Activated T-helper 17 cell treated with anti-CD3 and anti-CD28 coated beads, Interleukin-2, amount 50 U/mL, for 72 hours (primary cell): ENCODE measurements around the gene ATOH8. TPM values are rescaled to one million over a fixed set of nuclear protein-coding genes. Genes with fewer than 3 reads are reported as not detected.

ENCODE experiments used
- ATAC-seq: fragments of 150-1000 bp; cut with Tn5 transposase; replicated peaks from 2 replicates; pipeline ENCODE4 v1.10.0; 2021; ENCODE audit warnings: mild to moderate bottlenecking, moderate library complexity
- H3K27ac Mint-ChIP-seq: one replicate; pipeline ENCODE4 v1.8.0; 2022; ENCODE audit warnings: mixed read lengths
- H3K27me3 Mint-ChIP-seq: one replicate; pipeline ENCODE4 v1.8.0; 2022; ENCODE audit warnings: mixed read lengths
- H3K36me3 Mint-ChIP-seq: one replicate; pipeline ENCODE4 v1.8.0; 2022; ENCODE audit warnings: low read depth, mild to moderate bottlenecking, mixed read lengths
- H3K4me1 Mint-ChIP-seq: one replicate; pipeline ENCODE4 v1.8.0; 2022; ENCODE audit warnings: mixed read lengths
- H3K4me3 Mint-ChIP-seq: one replicate; pipeline ENCODE4 v1.8.0; 2022; ENCODE audit warnings: mild to moderate bottlenecking, mixed read lengths
- H3K9me3 Mint-ChIP-seq: one replicate; pipeline ENCODE4 v1.8.0; 2022; ENCODE audit warnings: mixed read lengths
- total RNA-seq, 2 donors: library from RNA; stranded (reverse); gene quantifications; one replicate each; pipeline ENCODE4 v1.2.3, GENCODE V29; 2022

Gene ATOH8
- total RNA-seq, 2 donors from 2014 or later: not detected

DNA sequence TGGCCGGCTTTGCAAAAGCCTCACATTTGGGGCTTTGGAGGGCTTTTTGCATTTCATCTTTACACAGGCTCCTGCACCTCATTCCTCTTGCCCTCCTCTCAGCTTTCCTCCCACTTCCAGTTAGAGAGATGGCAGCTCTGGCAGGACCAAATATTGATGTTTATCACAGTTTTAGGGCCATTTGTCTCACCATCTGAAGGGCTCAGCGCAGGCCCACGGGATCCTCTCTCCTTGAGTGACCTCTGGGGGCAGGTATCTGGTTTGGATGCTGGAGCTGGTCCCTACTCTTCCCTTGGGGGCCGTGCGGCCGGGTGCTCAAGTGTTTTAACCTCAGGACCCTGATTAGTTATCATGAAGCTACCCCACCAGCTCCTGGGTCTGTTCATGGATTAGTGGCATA is 19.9 kb downstream of the ATOH8 start:
- Mint-ChIP-seq H3K9me3 (no peaks in the 10 kb centered on the region), H3K27ac (no peak overlapping the region), H3K36me3 (no peaks in the 10 kb centered on the region), H3K4me3 (no peak overlapping the region), H3K27me3 (peaks cover 28% of the 10 kb centered on the region), H3K4me1 (no peaks in the 10 kb centered on the region)
- ATAC-seq: no peak

DNA sequence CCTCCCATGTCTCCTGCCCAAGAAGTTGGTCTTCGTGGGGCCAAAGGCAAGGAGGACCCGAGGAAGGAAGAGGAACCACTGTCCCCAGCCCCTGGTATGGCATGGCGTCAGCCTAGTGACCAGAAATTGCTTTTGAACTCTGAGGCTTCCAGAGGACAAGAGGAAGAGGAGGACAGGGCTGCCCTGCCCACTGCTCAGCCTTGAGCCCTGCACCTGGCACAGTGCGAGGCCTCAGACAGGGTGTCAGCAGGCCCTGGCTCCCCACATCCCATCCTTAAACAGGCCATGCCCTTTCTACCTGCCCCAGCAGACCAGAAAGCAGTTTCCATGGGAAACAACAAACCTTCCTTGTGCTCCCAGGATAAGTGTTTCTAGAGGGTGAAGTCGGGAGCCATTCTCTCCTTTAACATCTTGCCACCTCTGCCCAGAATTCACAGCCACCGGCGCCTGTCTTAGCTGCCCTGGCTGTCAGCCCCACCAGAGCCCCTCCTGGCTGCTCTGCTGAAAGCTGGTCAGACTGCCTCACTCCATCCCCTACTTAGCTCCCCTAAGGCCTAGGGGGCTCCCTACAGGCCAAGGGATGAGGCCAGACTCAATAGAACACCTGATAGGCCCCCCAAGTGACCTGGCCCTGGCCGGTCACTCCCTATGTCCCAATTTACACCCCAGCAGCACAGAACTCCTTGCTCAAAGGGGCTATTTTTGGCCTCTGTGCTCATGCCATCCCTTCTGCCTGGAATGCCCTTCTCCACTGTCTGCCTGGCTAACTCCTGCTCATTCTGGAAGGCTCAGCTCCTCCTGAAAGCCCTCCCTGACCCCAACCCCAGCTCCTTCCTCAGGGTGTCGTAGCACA is 20.6 kb downstream of the ATOH8 start:
- H3K27me3 Mint-ChIP-seq: peaks cover 28% of the 10 kb centered on the region
- no peak overlapping the region for H3K27ac Mint-ChIP-seq
- no peaks in the 10 kb centered on the region for H3K4me1 Mint-ChIP-seq
- ATAC-seq: peak; percentile 11
- H3K36me3 Mint-ChIP-seq: no peaks in the 10 kb centered on the region
- no peaks in the 10 kb centered on the region for H3K9me3 Mint-ChIP-seq
- H3K4me3 Mint-ChIP-seq: no peak overlapping the region

DNA sequence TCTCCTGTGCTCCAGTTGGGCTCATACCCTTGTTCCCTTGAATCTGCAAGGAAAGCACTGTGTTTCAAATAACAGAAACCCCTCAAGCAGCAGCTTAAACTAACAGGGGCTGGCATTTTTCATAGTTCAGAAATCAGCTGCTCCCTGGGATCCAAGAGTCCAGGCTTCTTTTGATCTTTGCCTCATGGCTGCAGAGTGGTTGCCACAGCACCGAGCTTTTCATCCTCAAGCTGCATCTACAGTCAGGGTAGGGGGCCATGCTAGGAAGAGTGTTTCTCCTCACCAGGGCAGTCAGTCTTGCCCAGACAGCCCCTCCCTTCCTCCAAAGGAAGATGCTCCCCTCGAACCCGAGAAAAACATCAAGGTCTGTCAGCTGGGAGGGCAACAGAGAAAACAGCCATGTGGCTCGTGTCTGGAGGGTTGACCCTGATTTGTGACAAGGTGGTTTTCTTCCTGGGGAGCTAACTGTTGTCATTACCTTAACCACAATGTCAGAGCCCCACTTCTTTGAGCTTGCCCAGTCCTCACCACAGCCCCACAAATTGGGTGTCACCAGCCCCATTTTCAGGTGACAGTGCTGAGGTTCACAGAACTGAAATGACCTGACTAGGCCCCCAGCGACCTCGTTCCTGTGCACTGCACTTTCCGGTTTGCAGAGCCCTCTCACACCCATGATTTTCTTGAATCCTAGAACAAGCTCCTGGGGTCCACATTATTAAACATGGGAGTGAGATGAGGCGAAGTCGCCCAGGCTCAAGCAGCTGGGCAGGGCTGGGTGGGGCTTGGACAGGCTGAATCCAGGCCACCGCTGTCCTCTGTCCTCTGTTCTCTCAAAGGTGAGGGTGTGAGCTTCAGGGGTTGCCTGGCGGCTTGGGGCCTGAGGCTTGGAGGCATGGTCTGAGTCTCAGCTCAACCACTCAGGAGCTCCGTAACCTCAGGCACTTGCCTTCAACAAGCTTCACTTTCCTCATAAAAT is 21.9 kb downstream of the ATOH8 start:
- no peaks in the 10 kb centered on the region for H3K36me3 Mint-ChIP-seq
- no peaks in the 10 kb centered on the region for H3K9me3 Mint-ChIP-seq
- H3K27ac Mint-ChIP-seq: no peak overlapping the region
- ATAC-seq: no peak
- no peaks in the 10 kb centered on the region for H3K4me1 Mint-ChIP-seq
- peaks cover 28% of the 10 kb centered on the region for H3K27me3 Mint-ChIP-seq
- no peak overlapping the region for H3K4me3 Mint-ChIP-seq

GRCh38 chr2:85776672-85777071 is 22.9 kb downstream of the ATOH8 start:
- H3K4me3 Mint-ChIP-seq: no peak overlapping the region
- H3K36me3 Mint-ChIP-seq: no peaks in the 10 kb centered on the region
- H3K9me3 Mint-ChIP-seq: no peaks in the 10 kb centered on the region
- H3K4me1 Mint-ChIP-seq: no peaks in the 10 kb centered on the region
- peaks cover 25% of the 10 kb centered on the region for H3K27me3 Mint-ChIP-seq
- ATAC-seq: no peak
- H3K27ac Mint-ChIP-seq: no peak overlapping the region

DNA sequence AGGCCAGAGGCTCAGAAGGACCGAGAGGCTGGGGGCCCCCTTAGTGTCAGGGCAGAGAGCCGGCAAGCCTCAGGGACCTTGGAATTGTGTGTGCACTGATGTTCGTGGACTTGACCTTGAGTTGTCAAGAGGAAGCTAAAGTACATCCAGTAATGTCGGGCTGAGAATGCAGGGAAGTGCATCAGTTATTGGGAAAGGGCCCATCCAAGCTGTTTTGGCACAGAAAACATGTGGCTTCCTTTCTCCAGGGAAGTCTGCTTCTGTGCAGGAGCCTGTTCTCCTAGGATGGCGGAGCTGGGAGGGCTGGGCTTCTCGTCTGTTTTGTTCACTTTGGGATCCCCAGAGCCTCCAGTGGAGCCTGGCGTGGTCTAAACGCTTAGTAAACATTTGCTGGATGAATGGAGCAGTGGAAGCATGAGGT is 23.7 kb downstream of the ATOH8 start:
- Mint-ChIP-seq H3K36me3 (no peaks in the 10 kb centered on the region), H3K9me3 (no peaks in the 10 kb centered on the region), H3K4me1 (no peaks in the 10 kb centered on the region), H3K27me3 (peaks cover 23% of the 10 kb centered on the region), H3K4me3 (no peak overlapping the region), H3K27ac (no peak overlapping the region)
- no peak for ATAC-seq

GRCh38 chr2:85778646-85779379 is 25.0 kb downstream of the ATOH8 start:
- Mint-ChIP-seq H3K4me3 (no peak overlapping the region), H3K9me3 (no peaks in the 10 kb centered on the region), H3K27me3 (peaks cover 12% of the 10 kb centered on the region), H3K36me3 (no peaks in the 10 kb centered on the region), H3K4me1 (no peaks in the 10 kb centered on the region), H3K27ac (no peak overlapping the region)
- no peak for ATAC-seq

- Mint-ChIP-seq H3K27ac (no peak overlapping the region), H3K4me3 (no peak overlapping the region), H3K4me1 (no peaks in the 10 kb centered on the region), H3K27me3 (peaks cover 7% of the 10 kb centered on the region), H3K9me3 (no peaks in the 10 kb centered on the region), H3K36me3 (no peaks in the 10 kb centered on the region)
- ATAC-seq: no peak
Observed at GRCh38 chr2:85779641-85780315, 26.0 kb downstream of the ATOH8 start.

DNA sequence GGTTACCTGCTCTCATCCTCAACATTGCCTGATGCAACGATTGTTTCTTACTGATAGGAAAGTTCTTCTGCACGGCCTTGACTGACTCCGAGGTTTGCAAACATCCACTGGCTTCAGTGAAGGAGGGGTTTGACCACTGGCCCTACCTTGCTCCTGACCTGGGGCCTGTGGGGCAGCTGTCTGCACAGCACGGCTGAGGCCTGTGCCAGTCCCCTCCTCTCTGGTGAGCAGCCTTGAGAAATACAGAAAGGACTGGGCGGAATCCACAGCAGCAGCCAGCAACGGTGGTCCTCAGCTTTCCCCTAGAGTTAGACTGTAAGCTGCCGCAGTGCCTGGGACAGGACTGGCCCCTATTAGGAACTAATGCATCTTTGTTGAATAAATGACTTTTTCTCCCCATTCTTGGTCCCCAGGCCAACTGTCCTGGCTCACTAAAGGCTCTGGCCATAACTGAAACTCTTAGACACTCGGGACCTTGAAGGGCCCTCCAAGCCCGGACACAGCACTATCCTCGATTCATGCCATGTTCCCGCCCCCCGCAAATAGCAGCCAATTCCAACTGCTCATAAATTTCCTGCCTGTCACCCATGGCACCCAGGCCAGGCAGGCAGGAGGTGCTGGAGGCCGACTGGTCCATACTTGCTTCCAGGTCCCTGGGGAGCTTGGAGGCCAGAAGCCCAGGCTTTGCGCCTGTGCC is 26.7 kb downstream of the ATOH8 start:
- no peak for ATAC-seq
- Mint-ChIP-seq H3K27ac (no peak overlapping the region), H3K4me1 (no peaks in the 10 kb centered on the region), H3K27me3 (peaks cover 6% of the 10 kb centered on the region), H3K36me3 (no peaks in the 10 kb centered on the region), H3K9me3 (no peaks in the 10 kb centered on the region), H3K4me3 (no peak overlapping the region)

DNA sequence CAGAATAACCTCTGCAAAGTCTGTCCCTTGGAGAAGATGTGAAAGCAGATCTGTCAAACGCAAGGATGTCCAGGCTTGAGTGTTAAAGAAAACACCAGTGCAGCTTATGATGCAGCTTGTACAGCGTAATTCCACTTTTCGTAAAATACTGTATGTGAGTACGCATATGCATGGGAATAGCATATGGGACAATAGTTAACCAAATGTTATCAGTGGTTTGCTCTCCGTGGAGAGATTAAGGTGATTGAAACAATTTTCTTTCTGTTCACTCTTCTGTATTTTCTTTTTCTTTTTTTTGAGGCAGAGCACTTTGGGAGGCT is 27.2 kb downstream of the ATOH8 start:
- Mint-ChIP-seq H3K27ac (no peak overlapping the region), H3K27me3 (peaks cover 6% of the 10 kb centered on the region), H3K4me3 (no peak overlapping the region), H3K4me1 (no peaks in the 10 kb centered on the region), H3K9me3 (no peaks in the 10 kb centered on the region), H3K36me3 (no peaks in the 10 kb centered on the region)
- no peak for ATAC-seq

DNA sequence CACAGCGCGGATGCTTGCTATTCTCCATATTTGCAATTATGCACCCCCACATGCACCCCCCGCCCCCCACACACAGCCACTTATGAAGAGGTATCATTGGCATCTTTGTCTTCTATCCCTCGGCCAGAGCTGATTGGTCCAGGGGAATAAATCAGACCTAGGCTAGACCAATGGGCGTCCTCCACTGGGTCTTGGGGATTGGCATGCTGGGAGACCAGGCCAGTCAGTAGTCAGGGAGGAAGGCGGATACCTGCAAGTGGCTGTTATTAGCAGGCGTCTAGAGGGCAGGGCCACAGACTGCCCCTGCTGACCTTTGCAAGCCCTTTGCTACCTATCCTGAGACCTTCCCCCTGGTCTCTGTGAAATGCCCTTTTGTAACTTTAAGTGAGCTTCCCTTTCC is 30.0 kb downstream of the ATOH8 start:
- Mint-ChIP-seq H3K4me3 (no peak overlapping the region), H3K9me3 (no peaks in the 10 kb centered on the region), H3K36me3 (no peaks in the 10 kb centered on the region), H3K27ac (no peak overlapping the region), H3K4me1 (no peaks in the 10 kb centered on the region), H3K27me3 (peaks cover 3% of the 10 kb centered on the region)
- no peak for ATAC-seq

- H3K4me1 Mint-ChIP-seq: no peaks in the 10 kb centered on the region
- no peaks in the 10 kb centered on the region for H3K9me3 Mint-ChIP-seq
- peaks cover 3% of the 10 kb centered on the region for H3K27me3 Mint-ChIP-seq
- H3K4me3 Mint-ChIP-seq: no peak overlapping the region
- no peak overlapping the region for H3K27ac Mint-ChIP-seq
- no peak for ATAC-seq
- H3K36me3 Mint-ChIP-seq: no peaks in the 10 kb centered on the region
Observed at GRCh38 chr2:85784474-85784986, 30.7 kb downstream of the ATOH8 start.

- H3K27ac Mint-ChIP-seq: no peak overlapping the region
- H3K36me3 Mint-ChIP-seq: no peaks in the 10 kb centered on the region
- no peak overlapping the region for H3K4me3 Mint-ChIP-seq
- H3K9me3 Mint-ChIP-seq: no peaks in the 10 kb centered on the region
- peaks cover 3% of the 10 kb centered on the region for H3K27me3 Mint-ChIP-seq
- ATAC-seq: peak; percentile 28
- no peaks in the 10 kb centered on the region for H3K4me1 Mint-ChIP-seq
Observed at GRCh38 chr2:85785027-85785822, 31.4 kb downstream of the ATOH8 start.

- H3K36me3 Mint-ChIP-seq: no peaks in the 10 kb centered on the region
- peaks cover 3% of the 10 kb centered on the region for H3K27me3 Mint-ChIP-seq
- no peaks in the 10 kb centered on the region for H3K4me1 Mint-ChIP-seq
- H3K27ac Mint-ChIP-seq: no peak overlapping the region
- no peak for ATAC-seq
- H3K4me3 Mint-ChIP-seq: no peak overlapping the region
- no peaks in the 10 kb centered on the region for H3K9me3 Mint-ChIP-seq
Observed at GRCh38 chr2:85785871-85786270, 32.1 kb downstream of the ATOH8 start.
